Kidney epithelial cell (primary cell): ENCODE measurements around the gene FHOD3. TPM values are rescaled to one million over a fixed set of nuclear protein-coding genes. Genes with fewer than 3 reads are reported as not detected.

Source experiments
- DNase-seq: peaks from one replicate; pipeline ENCODE4 v3.0.0-alpha.2; 2010; ENCODE audit warnings: low read depth
- H3K27me3 ChIP-seq: 2 replicates; pipeline ENCODE4 v1.6.0; 2011; ENCODE audit warnings: low read length; ENCODE audit not compliant: control insufficient read depth, insufficient read depth
- H3K36me3 ChIP-seq: 2 replicates; pipeline ENCODE4 v1.5.1; 2011; ENCODE audit warnings: low read length; ENCODE audit not compliant: control insufficient read depth, insufficient read depth
- H3K4me3 ChIP-seq: 2 replicates; pipeline ENCODE4 v1.5.1; 2011; ENCODE audit warnings: low read depth, mild to moderate bottlenecking, control low read depth, low read length
- total RNA-seq: library from RNA; depleted of rRNA; stranded (reverse); fragments of >200 nt; gene quantifications from 2 replicates; pipeline ENCODE4 v1.2.3, GENCODE V29; 2015
- TF ChIP-seq, protein P1 (sequence below): IDR thresholded peaks from 2 replicates; pipeline ENCODE4 v1.5.1; 2011; ENCODE audit warnings: mild to moderate bottlenecking, moderate library complexity, low read length, control low read depth, inconsistent platforms; ENCODE audit not compliant: insufficient read depth, poor library complexity, severe bottlenecking

FHOD3 gene
- total RNA-seq, 1 donor from 2014 or later = 47.2 TPM

DNA sequence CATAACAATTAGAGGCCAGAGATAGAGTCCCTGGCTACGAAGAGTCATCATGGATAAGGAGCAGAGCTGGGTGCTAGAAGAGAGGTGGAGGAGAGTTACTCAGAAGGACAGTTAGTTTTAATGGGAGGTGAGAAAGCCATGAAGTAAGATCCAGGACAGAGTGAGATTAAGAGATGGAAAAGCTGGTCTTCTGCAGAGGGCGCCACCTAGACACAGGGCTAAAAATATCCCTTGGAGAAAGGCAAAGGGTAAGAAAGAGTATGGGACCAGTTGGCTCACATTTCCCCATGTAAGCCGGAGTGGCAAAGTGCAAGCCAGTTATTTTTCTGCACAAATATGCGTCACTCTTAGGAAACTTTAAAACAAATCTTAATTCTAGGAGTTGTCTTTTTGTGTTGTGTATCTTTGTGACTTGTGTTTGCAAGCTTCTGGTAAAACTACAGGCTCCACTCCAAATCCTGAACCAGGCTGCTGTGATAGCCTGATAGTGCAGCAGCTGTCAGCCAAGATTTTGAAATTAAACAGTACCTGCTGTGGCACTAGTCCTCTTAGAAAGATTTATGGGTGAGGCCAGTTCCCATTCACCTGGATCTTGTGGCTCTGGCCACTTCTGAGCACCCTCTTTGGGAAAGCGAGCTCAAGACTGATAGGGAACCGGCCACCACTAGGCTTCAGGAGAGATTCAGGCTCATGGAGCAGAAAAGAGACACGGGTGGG is 327.1 kb downstream of the FHOD3 start:
- no peaks in the 10 kb centered on the region for H3K36me3 ChIP-seq
- no peak for DNase-seq
- TF ChIP-seq, protein P1, sequence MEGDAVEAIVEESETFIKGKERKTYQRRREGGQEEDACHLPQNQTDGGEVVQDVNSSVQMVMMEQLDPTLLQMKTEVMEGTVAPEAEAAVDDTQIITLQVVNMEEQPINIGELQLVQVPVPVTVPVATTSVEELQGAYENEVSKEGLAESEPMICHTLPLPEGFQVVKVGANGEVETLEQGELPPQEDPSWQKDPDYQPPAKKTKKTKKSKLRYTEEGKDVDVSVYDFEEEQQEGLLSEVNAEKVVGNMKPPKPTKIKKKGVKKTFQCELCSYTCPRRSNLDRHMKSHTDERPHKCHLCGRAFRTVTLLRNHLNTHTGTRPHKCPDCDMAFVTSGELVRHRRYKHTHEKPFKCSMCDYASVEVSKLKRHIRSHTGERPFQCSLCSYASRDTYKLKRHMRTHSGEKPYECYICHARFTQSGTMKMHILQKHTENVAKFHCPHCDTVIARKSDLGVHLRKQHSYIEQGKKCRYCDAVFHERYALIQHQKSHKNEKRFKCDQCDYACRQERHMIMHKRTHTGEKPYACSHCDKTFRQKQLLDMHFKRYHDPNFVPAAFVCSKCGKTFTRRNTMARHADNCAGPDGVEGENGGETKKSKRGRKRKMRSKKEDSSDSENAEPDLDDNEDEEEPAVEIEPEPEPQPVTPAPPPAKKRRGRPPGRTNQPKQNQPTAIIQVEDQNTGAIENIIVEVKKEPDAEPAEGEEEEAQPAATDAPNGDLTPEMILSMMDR = no peak
- H3K4me3 ChIP-seq = no peak overlapping the region
- H3K27me3 ChIP-seq = no peaks in the 10 kb centered on the region

GRCh38 chr18:36625386-36625785 is 327.9 kb downstream of the FHOD3 start:
- TF ChIP-seq, protein P1 = no peak
- DNase-seq = no peak
- Histone ChIP-seq H3K4me3 (no peak overlapping the region), H3K27me3 (no peaks in the 10 kb centered on the region), H3K36me3 (no peaks in the 10 kb centered on the region)

- TF ChIP-seq, protein P1 = no peak
- Histone ChIP-seq H3K27me3 (no peaks in the 10 kb centered on the region), H3K4me3 (no peak overlapping the region), H3K36me3 (no peaks in the 10 kb centered on the region)
- DNase-seq = no peak
Observed at GRCh38 chr18:36627637-36628036, 330.1 kb downstream of the FHOD3 start.

DNA sequence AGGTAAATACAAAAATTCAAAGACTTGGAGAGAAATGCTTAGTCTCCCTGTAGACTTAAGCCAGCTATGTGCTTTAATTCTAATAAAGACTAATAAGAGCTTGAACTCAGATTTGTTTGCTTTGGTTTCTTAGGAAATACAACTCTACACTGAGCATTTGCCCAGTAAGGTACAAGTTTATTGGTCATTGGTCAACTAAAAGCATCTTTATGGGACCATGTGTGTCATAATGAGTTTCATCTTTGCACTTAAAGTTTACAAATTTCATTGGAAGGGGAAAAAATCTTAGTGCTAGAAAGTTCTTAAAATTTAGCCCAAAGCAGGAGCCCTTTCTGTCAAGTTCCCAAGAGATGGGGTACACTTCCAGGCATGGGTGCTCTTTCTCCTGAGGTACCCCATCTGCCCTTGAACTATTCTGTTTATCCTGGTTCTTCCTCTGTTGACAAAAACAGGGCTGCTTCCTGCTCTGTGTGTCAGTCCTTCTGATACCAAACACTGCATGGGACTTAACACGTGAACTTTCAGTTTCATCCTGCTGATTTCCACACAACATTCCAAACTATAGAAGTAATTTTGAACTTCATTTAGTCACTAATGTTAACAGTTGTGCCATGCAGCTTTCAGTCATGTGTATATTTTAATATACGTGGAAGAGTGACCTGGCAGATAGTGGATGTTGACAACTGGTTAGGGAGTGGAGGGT is 331.1 kb downstream of the FHOD3 start:
- H3K4me3 ChIP-seq = no peak overlapping the region
- H3K36me3 ChIP-seq = no peaks in the 10 kb centered on the region
- TF ChIP-seq, protein P1 = no peak
- H3K27me3 ChIP-seq = no peaks in the 10 kb centered on the region
- DNase-seq = no peak

DNA sequence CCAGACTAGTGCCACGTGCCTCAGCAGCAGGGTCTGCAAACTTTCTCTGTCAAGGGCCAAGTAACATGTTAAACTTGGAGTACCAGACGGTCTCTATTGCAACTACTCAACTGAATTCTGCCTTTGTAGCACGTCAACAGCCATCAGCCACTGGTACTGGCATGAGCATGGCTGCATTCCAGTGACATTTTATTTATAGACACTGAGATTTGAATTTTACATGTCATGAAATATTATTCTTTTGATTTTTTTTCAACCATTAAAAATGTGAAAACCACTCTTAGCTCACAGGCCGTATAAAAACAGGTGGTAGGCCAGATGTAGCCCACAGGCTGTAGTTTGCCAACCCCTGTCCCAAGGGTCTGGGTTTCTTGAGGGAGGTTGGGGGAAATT is 331.6 kb downstream of the FHOD3 start:
- TF ChIP-seq, protein P1 = no peak

More for the DNA sequence above, 331.6 kb downstream of the FHOD3 start:
- Histone ChIP-seq H3K36me3 (no peaks in the 10 kb centered on the region), H3K4me3 (no peak overlapping the region), H3K27me3 (no peaks in the 10 kb centered on the region)
- no peak for DNase-seq
